ENCODE results near the gene PAH.

PAH gene

GRCh38 chr12:102816816-102817434 lies 100.1 kb downstream of the PAH start:
- no peak for DNase-seq (ENCODE audit: low read depth in 2 of 2)

DNA sequence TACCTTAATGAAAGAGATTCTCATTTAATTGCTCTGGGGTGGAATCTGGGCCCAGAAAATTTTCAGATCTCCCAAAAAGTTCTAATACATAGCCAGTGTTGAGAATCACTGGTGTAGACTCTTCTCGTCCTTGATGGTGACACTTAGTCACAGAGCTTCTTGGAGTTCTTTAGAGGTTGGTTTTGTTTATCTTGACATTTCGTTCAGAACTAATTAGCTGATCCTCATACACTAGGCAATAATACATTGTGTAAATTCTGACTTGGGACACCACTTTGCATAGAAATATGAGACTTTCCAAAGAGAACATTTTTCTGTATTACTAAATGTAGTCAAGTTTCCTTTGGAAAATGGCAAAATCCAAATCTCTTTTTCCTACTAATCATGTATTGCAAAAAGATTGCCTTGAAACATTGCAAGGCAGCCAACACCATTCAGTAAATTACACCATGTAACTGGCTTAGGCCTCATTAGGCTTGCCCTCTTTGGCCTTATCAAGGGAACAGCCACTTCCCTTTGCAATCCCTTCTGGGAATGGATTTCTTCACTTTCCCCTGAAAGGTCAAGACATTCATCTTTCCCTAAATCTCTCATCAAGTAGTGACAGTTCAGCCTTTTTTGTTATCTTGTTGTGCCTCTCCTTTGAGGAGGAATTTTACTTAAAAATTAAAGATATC lies 102.2 kb downstream of the PAH start:
- no peak for DNase-seq (ENCODE audit: low read depth in 2 of 2)

DNA sequence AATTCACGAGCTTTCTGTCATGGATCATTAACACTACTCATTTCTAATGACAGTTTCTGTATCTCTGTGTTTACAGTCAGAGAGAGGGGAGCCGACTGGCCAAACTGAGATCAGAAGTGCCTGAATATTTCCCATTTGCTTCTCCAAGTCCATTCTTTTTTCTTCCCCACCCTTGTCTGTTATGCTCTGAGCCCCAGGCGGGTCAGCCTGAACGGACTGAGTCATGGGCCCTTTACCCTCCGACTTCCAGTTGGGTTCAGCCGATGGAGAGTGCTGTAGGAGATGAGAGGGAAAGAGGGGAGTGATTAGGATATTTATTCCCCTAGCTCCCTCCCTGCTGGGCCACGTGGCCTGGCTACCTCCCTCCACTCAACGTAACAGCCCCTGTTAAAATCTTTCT lies 104.7 kb downstream of the PAH start:
- DNase-seq (ENCODE audit: low read depth in 2 of 2), result no peak

GRCh38 chr12:102811110-102811737 lies 105.8 kb downstream of the PAH start:
- DNase-seq (ENCODE audit: low read depth in 2 of 2), result no peak

GRCh38 chr12:102808412-102808811 lies 108.6 kb downstream of the PAH start:
- no peak for DNase-seq (ENCODE audit: low read depth in 2 of 2)

DNA sequence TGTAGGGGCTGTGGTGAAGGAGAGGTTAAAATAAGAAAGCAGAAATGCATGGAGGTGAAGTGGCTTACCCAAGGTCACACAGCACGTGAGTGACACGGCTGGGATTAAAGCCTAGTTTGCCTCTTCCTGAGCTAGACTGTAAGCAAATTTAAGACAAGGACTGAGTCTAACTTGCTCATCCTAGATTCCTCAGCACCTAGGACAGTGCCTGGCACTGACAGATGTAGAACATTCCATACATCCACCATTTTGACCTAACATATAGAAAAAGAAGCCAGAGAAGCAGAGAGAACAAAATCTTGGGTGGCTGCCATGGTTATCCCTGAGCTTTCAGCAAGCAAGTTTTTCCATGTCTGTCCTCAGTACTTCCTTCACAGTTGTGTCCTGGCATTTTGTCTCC lies 110.5 kb downstream of the PAH start:
- no peak for DNase-seq (ENCODE audit: low read depth in 2 of 2)

GRCh38 chr12:102806110-102806509 lies 110.9 kb downstream of the PAH start:
- DNase-seq (ENCODE audit: low read depth in 2 of 2), result no peak

GRCh38 chr12:102800565-102800964 lies 116.5 kb downstream of the PAH start:
- no peak for DNase-seq (ENCODE audit: low read depth in 2 of 2)

DNA sequence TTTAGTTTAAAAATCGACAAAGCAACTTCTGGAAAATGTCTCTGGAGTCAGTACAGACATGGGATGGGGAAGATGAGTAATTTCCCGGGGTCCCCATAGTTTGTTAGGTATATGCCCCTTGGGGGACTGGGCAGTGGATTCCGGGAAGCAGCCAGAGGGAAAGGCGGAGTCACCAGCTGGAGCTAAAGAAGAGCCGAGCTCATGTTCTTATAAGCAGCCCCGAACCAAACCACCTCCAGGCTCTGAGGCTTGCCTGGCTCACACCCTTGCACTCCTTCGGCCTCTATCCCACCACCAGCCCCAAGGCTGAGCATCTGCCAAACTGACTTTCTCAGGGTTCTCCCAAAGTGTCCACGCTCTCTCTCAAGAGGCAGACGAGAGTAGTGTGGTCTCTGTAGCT lies 117.8 kb downstream of the PAH start:
- DNase-seq (ENCODE audit: low read depth in 2 of 2), result no peak

DNA sequence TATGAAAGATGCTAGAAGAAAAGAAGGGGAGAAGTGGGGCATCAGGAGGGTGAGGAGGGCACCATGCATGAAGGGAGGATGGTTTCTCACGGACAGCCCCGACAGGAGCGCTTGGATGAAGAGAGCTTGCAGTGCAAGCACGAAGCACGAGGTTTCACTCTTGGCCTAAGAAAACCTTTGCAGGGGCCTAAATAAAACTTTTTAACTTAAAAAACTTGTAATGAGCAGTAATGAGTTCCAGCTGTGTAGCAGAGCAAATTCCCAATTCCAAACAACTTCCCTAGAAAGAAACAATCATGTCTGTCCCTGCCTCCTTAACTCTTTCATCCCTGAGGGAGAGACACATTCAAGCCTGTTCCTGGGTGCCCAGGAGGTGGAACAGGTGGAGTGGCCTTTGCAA lies 119.5 kb downstream of the PAH start:
- DNase-seq (ENCODE audit: low read depth in 2 of 2), result no peak

GRCh38 chr12:102793921-102794320 lies 123.1 kb downstream of the PAH start:
- no peak for DNase-seq (ENCODE audit: low read depth in 2 of 2)

All from fibroblast of skin of left biceps (primary cell).